NCI-H2227 treated with DMSO at 0.1 percent for 48 hours (cell line): ENCODE results near the gene HAAO.
A peak's percentile ranks its signal among the peaks of the same experiment; 100 is the strongest.
"Not testable (repeated sequence)": the region's sequence is repeated elsewhere in the genome, so short reads cannot be mapped to it uniquely, and the experiment has no call there.

Experiments
- DNase-seq: peaks from one replicate; lab custom pipeline; 2025; lab: John Stamatoyannopoulos, UW

Gene HAAO

DNA sequence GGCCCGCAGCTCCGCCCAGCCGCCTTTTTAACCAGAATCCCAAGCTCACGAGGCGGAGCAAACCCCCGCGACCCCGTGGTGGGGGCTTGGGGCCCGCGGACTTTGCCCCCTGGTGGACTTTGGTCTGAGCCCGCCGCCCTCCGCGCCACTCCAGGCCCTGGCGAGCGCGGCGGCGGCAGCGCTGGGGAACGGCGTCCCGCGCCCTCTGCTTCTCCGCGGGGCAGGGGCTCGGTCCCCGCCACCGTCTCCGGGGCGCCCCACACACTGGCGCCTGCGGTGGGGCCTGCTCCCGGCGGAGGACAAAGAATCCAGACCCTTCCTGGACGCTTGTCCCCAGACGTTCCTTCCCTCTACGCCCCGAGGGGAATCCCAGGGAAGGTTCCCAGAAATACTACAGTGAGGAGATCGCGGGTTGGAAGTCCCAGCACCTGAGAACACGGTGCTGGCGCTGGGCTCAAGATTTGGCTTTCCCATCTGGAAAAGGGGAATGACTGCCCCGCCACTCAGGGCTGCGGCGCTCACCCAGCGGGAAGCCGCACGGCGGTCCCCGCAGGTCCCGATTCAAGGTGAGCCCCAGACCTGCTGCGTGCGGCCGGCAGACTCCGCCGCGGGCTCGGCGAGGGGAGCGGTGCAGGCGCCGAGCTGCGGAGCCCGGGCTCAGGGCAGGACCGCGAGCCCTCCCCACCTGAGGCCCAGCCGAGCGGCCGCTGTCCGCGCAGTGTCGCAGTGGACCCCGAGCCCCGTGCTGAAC, at the start of gene HAAO:
TSS of gene HAAO (minus strand) at position 1 of the 751 bp plus-strand sequence. CDS start 47 bp downstream, outside the sequence.
- no peak for DNase-seq

DNA sequence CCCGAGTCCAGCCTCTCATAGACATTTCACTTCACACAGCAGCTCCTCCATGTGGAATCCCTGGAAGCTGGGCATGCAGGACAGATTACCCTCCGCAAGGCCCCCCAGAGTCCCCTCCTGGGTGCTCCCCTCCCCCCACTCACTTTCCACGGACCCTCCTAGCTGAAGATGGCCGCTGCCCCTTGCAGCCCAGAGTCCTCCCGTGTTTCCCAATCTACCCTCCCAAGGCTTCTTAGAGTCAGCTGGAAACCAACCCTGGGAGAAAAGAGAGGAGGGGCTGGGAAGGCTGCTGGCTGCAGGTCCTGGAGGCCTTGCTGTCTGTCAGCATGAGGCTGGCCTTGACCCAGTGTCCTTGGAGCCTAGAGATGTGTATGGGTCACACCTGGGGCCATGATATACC, 49.0 kb upstream of the HAAO start:
- no peak for DNase-seq

DNA sequence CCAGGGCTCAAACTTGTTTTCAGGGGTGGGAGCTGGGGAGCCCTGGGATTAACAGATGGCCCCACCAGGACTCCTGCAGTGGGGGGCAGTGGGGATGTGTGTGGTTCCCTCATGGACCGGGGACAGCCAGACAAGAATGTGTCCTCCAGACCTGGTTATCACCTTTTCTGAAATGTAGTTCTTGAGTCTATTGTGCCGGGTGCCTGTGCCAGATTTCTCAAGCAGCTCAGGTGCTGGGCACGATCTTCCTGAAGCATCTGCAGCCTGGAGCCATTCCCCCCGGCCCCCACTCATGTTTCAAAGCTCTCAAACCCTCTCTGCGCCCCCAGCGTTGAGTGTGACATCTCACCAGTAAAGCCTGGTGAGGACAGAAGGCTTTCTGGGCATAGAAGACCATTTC, 48.4 kb upstream of the HAAO start:
- DNase-seq, result no peak

DNA sequence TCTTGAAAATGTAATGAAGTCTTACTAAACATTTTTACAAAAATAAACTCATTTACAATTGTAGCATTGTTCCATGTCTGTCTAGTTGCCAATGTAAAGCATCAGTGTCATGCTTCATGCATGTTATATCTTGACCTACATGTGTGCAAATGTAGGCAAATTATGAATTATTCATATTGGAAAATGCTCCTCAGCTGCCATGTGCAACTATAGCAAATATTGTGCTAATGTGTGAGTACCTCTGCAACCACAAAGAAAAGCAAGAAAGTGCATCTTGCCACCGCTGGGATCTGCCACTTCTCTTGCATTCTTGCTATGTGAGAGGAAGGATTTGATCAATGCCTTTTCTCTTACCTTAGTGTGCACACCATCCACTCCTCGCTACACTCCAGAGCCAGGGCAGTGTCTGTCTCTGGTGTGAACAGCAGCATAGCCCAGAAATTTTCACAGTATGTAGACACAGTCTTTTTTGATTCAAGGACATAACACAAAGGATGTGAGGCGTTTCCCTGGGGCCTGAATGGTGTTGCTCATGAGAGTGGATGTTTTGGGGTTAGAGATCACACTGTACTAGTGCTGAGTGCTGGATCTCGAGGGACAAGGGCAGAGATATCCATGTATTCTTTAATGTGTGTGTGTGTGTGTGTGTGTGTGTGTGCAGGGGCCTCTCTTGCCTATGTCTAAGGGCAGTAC, 47.6 kb upstream of the HAAO start:
- no peak for DNase-seq

DNA sequence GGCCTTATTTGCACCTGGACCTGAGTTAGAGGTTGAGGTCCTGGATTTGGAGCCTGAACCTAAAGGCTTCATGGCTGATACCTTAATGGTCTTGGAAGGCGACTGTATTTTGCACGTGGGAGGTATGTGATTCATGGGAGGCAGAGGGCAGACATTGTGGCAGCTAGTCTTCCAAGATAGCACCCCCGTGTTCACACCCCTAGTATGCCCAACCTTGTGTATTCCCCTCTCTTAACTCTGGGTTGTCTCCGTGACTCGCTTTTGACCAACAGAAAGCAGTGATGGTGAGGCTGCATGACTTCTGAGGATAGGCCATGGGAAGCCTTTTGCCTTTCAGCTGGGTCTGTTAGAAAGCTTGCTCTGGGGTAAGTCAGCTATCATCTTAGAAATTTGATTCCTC, 45.8 kb upstream of the HAAO start:
- no peak for DNase-seq

DNA sequence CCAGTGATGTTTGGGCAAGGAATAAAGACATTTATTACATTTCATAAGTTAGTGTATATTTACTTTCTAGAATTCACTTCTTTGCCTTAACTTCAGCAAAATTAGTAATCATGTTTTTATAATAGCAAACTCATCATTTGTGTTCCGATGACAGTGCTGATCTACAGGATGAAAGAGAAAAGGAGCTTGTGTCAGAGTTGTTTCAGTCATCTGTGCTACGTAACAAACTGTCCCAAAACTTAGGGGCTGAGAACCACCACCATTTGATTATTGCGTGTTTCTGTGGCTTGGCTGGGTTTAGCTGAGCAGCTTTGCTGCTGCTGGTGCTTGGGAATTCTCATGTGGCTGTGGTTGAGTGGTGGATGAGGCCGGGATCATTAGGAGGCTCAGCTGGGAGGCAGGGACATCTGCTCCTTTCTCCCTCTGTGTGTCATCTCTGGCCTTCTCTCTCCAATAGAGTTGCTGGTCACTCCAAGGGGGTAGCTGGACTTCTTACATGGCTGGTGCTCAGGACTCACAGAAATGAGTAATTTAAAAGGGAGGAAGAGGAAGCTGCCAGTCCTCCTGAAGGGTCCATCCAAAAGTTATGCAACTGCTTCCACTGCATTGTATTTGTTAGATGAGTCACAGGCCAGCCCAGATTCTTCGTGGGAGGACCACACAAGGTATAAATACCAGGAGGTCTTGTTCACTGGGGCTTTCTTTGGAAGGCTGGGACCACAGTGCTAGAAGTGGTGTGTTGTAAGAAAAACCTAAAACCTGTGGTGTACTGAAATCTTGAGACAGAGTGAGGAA, 43.4 kb upstream of the HAAO start:
- no peak for DNase-seq

DNA sequence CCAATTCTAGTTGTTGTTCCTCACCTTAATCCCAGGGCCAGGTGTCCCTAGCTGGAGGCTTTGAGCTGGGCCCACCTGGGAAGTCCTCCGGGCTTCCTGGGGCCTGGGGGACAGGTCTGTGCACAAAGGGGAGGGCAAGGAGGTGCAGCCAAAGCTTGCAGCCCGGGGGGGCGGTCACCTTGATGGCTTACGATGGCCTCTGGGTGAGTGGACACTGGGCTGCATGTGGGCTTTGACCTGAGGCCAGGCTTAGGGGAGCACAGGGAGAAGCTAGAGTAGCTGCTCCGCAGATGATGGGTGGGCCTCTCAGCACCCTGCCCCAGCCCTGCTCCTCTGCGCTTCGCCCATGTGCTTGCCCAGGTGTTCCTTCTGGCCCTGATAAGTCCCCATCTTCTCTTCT, 41.8 kb upstream of the HAAO start:
- no peak for DNase-seq

DNA sequence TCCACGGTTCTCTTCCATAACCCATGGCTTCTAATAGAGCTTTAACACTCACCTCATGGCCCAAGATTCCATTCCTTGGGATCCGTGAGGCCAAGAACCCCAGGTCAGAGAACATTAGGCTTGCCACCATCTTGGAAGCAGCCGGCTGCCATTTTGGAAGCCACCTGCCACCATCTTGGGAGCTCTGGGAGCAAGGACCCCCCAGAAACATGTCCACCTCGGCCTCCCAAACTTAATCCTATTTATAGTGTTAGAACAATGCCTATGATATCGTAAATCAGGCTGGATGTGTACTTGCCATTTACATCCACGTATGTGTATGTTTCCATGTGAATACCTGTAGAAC, 39.9 kb upstream of the HAAO start:
- no peak for DNase-seq

DNA sequence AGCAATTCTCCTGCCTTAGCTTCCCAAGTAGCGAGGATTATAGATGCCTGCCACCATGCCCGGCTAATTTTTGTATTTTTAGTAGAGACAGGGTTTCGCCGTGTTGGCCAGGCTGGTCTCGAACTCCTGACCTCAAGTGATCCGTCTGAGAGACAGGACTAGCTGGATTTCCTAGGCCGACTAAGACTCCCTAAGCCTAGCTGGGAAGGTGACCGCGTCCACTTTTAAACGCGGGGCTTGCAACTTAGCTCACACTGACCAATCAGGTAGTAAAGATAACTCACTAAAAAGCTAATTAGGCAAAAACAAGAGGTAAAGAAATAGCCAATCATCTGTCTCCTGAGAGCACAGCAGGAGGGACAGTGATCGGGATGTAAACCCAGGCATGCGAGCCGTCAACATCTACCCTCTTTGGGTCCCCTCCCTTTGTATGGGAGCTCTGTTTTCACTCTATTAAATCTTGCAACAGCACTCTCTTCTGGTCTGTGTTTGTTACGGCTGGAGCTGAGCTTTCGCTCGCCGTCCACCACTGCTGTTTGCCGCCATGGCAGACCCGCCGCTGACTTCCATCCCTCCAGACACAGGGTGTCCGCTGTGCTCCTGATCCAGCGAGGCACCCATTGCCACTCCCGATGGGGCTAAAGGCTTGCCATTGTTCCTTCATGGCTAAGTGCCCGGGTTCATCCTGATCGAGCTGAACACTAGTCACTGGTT, 39.3 kb upstream of the HAAO start:
- DNase-seq, result not testable (repeated sequence)

DNA sequence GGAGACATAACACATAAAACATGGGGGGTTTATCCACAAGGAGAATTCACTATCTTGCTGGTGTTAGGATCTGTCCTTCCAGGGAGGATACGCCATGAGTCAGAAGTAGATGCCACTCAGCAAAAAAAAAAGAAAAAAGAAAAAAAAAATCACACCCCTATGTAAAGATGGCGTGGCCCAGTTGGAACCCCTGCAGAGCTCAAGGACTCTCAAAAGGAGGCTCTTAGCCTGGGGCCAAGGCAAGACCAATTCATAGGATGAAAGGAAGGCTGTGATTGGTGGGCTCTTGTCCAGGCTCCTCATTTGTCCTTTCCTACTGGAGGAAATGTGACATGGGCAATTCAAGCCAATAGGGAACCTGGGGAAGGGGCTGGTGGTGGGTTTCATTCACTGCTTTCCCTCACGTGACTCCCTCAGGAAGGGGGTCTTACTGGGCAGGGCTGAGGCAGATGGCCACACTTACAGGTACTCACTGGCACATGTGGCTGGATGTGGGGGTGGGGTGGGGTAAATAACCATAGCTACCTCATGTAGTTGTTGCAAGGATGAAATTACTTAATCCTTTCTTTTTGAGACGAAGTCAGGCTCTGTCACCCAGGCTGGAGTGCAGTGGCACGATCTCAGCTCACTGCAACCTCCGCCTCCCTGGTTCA, 38.7 kb upstream of the HAAO start:
- DNase-seq, result no peak

DNA sequence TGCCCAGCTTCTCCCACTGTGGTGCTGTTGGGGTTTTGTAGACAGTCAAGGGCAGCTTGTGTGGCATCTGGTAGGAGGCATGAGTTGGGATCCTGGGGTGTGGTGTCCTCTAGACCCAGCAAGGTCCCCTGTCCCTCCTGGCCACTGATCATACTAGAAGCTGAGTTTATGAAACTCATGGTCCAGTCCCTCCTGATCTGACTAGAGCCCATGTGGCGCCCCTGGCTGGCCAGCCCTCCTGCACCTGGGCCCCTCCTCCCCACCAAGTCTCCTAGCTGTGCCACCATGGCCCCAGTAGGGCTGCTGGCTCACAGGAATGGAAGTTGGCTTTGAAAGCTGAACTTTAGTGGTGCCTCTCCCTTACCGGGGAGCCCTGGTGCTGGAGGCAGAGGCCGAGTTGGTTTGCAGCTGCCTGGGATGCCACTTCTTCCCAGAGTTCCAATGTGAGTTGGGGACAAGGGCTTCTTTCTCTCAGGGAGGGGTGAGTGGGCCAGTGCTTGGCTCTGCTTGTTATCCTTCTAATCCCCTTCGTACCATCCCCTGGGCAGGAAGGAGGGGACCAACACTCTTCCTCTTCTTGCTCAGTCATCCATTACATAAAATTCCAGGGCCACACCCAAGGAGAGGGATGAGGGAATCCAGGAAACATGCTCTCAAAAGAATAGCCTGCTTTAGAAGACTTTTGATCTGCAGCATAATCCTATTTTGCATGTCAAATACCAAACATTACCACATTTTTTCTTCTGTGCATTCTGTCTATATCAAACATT, 37.5 kb upstream of the HAAO start:
- no peak for DNase-seq

DNA sequence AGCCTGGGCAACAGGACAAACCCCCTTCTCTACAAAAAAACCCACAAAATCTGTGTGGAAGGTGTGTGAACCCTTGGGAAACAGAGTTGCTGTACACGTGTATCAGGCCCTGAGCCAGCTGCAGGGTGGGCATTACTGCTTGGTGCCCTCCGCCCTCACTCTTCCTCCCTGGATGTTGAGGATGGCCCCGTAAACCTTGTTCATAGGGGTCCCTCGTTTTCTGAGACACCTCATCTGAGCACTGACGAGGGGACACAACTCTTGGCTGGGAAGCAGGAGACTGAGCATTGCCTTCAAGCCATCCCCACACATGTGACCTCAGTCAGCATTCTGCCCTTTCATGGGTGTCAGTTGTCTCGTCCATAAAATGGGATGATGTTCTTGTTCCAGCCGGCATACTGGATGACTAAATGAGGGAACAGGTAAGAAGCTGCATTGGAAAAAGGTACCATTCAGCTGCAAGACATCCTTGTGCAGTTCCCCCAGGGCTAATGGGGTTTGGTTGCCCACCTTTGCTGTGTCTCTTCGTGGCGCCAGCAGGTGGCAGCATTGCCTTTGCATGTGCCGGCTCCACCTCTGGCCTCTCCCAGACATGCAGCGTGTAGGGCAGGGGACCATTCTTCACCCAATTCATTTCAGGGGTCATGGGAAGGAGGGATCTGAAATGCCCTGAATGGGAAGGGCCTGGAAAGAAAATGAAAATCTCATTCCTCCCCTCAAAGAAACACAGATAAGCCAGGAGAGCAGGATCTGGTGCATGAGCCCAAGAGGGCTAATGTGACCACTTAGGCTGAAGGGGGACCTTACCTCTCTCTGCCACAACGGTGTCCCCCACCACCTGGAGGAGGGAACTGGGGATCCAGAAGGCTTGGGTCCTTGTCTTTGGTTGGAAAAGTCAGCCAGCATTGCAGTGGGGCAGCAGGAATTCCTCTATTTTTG, 36.4 kb upstream of the HAAO start:
- DNase-seq, result peak; percentile 70

DNA sequence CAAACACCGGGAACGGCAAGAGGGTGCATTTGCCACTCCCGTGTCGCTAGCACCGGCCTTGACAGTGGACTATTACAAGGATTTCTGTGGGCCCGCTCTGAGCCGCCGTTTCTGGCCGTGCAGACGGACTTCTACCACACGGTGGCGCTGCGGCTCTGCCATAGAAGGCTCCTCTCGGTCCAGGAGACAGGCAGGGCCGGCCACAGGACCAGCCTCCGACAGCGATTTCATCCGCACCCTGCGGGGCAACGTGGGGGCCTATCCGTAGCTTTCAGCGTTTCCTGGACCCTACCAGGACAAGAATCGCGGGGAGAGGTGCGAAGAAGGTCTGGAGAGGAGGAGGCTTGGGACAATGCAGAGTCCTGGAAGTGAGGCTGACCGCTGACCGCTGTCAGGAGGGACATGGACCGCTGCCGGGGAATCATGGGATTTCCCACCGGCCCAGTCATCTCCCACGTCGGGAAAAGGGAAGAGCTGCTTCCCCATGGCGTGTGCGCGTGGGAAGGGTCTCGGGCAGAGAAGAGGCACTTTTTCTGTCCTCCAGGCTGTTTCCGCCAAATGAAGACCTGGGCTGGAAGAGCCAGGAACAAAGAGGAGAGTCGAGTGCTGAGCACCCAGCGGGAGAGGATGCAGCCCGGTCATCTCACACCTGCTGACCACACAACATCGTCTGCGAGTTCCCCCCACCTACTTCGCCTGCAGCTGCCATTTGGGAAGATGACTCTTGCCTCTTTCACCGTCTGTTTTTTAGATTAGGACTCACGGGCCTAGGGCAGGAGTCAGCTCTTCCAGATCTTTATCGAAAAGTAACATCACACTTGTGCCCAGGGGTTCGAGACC, 35.5 kb upstream of the HAAO start:
- peak; percentile 76 for DNase-seq

DNA sequence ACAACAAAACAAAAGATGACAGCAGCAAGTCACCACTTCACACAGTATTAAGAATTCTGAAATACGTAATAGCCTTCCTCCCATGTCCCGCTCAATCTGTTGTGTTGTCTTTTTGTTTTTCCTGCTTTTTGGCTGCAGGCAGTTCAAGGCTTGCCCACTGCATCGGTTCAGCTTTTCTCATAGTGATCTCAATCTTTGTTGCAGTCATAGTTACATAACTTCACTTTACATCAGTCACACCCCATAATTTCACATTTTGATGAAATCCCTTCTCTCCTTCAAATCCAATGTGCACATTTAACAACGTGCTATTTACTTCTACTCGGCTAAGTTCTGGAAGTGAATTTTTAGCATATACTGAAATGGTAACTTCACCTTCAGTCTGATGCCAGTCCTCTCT, 33.8 kb upstream of the HAAO start:
- DNase-seq, result no peak

DNA sequence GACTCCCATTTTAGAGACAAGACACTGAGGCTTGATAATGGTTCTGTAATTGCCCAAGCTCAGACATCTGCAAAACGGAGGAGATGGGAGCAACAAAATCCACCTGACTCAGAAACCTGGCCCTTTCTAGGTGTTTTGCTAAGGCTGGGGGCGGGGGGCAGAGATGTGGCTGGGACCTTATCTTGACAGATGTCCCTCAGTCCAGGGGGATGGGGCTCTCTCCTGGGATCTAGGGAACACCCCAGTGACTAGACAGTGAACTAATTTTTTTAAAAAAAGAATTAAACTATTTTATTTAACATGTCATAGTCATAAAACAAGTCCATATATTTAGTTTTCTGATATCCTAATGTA, 32.0 kb upstream of the HAAO start:
- DNase-seq, result no peak

DNA sequence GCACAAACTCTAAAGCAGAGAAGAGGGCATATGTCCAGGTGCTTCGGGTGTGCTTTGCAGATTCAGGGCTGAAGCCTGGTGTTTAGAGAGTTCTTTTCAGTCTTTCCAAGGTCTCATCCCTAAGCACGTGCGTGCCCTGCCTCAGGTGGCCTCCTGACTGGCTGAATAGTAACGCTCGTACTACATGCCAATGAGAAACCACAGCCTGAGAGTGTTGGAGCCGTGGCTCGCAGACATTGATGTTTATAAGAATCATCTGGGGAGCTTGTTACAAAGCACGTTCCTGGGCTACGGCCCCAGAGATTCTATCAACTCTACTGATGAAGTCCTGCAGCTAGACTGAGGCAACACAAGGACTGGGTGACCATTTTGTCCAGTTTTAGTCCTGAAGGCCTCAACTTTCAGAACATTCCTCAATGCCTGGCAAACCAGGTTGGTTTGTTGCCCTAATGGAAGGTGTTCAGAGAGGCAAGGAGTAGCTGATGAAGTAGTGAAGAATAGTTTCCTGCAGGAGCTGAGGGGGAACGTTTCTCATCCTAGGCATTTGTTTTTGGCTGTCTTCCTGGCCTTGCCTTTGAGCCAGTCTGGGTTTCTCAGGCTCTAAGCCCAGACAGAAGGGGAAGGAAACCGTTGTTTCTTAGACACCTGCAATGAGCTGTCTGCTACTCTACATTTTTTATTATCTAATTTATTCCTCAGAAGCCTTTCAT, 31.5 kb upstream of the HAAO start:
- DNase-seq, result no peak

DNA sequence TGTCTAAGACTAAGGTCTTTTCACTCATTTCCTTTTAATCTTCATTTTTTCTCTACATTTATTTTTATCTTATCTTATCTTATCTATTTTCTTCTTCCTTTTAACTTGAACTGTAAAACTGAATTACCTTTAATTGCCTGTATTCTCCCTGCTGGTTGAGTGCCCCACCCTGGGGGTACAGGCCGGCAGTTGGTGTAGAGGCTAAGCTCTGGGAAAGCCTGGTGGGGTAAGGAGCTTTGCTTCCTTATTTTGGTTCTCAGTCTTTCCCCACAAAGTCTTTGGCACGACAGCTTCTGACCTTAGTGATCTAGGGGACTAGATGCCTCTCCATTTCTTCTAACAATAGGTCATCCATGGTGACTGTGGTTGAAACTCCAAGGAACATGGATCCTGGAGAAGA, 26.8 kb upstream of the HAAO start:
- no peak for DNase-seq

DNA sequence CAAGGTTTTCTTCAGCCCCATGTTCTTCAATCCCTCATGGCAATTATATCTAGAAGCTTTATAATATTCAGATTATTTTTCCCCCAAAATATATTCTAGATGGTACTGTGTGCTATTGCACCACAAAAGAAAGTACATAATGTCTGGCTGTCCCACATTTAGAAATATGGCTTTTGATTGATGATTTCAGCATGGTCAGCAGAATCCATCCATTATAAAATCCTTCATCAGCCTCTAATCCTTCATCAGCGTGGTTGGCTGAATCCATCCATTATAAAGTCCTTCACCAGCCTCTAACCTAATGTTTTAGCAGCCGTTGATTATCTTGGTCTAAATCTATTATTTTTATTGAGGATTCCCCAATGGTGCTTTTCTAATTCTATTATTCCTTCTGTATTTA, 23.3 kb upstream of the HAAO start:
- DNase-seq, result no peak

DNA sequence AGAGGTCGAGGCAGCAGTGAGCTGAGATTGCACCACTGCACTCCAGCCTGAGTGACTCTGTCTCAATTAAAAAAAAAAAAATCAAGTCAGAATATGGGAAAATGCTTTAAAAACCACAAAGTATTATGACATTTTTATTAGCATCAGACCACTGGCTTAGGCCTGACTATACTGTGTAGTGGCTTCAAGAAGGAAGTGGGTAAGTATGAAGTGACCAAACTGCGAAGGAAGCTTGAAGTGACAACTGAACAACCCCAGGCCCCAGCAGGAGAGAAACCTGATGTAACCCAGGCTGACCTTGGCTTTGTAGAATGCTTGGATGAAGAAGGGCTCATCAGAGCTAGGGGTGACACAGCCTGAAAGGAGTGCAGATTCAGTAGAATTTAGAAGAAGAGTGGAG, 21.4 kb upstream of the HAAO start:
- DNase-seq, result no peak
